H9 (cell line): ENCODE data around the gene ZNF484. TPM values are rescaled to one million over a fixed set of nuclear protein-coding genes. Genes with fewer than 3 reads are reported as not detected.

ENCODE experiments used
- DNase-seq: peaks from one replicate; pipeline ENCODE4 v3.0.0-alpha.2; 2017
- H2AFZ ChIP-seq: one replicate; pipeline ENCODE4 v1.6.1; 2013; ENCODE audit warnings: mild to moderate bottlenecking, low read length, control low read depth, moderate library complexity
- H2AK5ac ChIP-seq: 2 replicates; pipeline ENCODE4 v1.6.1; 2013; ENCODE audit warnings: low read length, control low read depth, mixed read lengths; ENCODE audit not compliant: insufficient read length
- H2BK120ac ChIP-seq: one replicate; pipeline ENCODE4 v1.6.1; 2013; ENCODE audit warnings: low read depth, mild to moderate bottlenecking, low read length, control low read depth, inconsistent platforms; ENCODE audit not compliant: poor library complexity, severe bottlenecking
- H2BK12ac ChIP-seq: 2 replicates; pipeline ENCODE4 v1.6.1; 2013; ENCODE audit warnings: low read length, control low read depth, mixed read lengths, low read depth; ENCODE audit not compliant: insufficient read length
- H2BK15ac ChIP-seq: 2 replicates; pipeline ENCODE4 v1.6.1; 2013; ENCODE audit warnings: low read depth, low read length, control low read depth
- H2BK20ac ChIP-seq: one replicate; pipeline ENCODE4 v1.6.1; 2013; ENCODE audit warnings: low read depth, mild to moderate bottlenecking, low read length, control low read depth, inconsistent platforms; ENCODE audit not compliant: poor library complexity, severe bottlenecking
- H2BK5ac ChIP-seq: 2 replicates; pipeline ENCODE4 v1.6.1; 2013; ENCODE audit warnings: low read length, control low read depth, mixed read lengths; ENCODE audit not compliant: insufficient read length
- H3K14ac ChIP-seq: 2 replicates; pipeline ENCODE4 v1.6.1; 2013; ENCODE audit warnings: low read length, control low read depth; ENCODE audit not compliant: insufficient read depth
- H3K18ac ChIP-seq: 2 replicates; pipeline ENCODE4 v1.6.1; 2013; ENCODE audit warnings: low read depth, mild to moderate bottlenecking, mixed read lengths, low read length, control low read depth; ENCODE audit not compliant: insufficient read length
- H3K23ac ChIP-seq: 2 replicates; pipeline ENCODE4 v1.6.1; 2013; ENCODE audit warnings: low read length, control low read depth, mixed read lengths, low read depth; ENCODE audit not compliant: insufficient read length
- H3K23me2 ChIP-seq: 2 replicates; pipeline ENCODE4 v1.6.1; 2013; ENCODE audit warnings: low read depth, mild to moderate bottlenecking, mixed read lengths, low read length, control low read depth; ENCODE audit not compliant: insufficient read length, poor library complexity, severe bottlenecking
- H3K27ac ChIP-seq: 2 replicates; pipeline ENCODE4 v1.5.1; 2013; ENCODE audit warnings: low read length, control low read depth, mixed read lengths, low read depth; ENCODE audit not compliant: insufficient read length
- H3K27me3 ChIP-seq: 2 replicates; pipeline ENCODE4 v1.6.1; 2013; ENCODE audit warnings: low read length, control low read depth, inconsistent platforms; ENCODE audit not compliant: insufficient read depth
- H3K4ac ChIP-seq: 2 replicates; pipeline ENCODE4 v1.6.1; 2013; ENCODE audit warnings: low read depth, mild to moderate bottlenecking, control low read depth, inconsistent platforms, low read length, moderate library complexity
- H3K4me1 ChIP-seq: 2 replicates; pipeline ENCODE4 v1.6.1; 2013; ENCODE audit warnings: low read length, control low read depth, inconsistent platforms; ENCODE audit not compliant: insufficient read depth
- H3K4me2 ChIP-seq: 2 replicates; pipeline ENCODE4 v1.6.1; 2013; ENCODE audit warnings: low read length, control low read depth, mixed read lengths; ENCODE audit not compliant: insufficient read length, insufficient read depth
- H3K56ac ChIP-seq: 2 replicates; pipeline ENCODE4 v1.6.1; 2013; ENCODE audit warnings: low read depth, mild to moderate bottlenecking, mixed read lengths, low read length, control low read depth; ENCODE audit not compliant: insufficient read length
- H3K79me1 ChIP-seq: 2 replicates; pipeline ENCODE4 v1.6.1; 2013; ENCODE audit warnings: low read depth, mild to moderate bottlenecking, moderate library complexity, low read length, control low read depth, inconsistent platforms; ENCODE audit not compliant: insufficient read depth, poor library complexity, severe bottlenecking
- H3K79me2 ChIP-seq: 2 replicates; pipeline ENCODE4 v1.6.1; 2013; ENCODE audit warnings: low read length, control low read depth, inconsistent platforms; ENCODE audit not compliant: insufficient read depth
- H3K9ac ChIP-seq: 2 replicates; pipeline ENCODE4 v1.6.1; 2013; ENCODE audit warnings: low read length, control low read depth, mixed read lengths; ENCODE audit not compliant: insufficient read length; ENCODE audit errors: extremely low read depth
- H3K9me3 ChIP-seq: one replicate; pipeline ENCODE4 v1.6.1; 2013; ENCODE audit warnings: low read depth, low read length, inconsistent platforms; ENCODE audit not compliant: control insufficient read depth
- H3T11ph ChIP-seq: one replicate; pipeline ENCODE4 v1.6.1; 2013; ENCODE audit warnings: mild to moderate bottlenecking, low read length, control low read depth, inconsistent platforms
- H4K20me1 ChIP-seq: one replicate; pipeline ENCODE4 v1.6.1; 2013; ENCODE audit not compliant: control insufficient read depth, insufficient read length, insufficient read depth
- H4K5ac ChIP-seq: 2 replicates; pipeline ENCODE4 v1.6.1; 2013; ENCODE audit warnings: low read depth, mild to moderate bottlenecking, mixed read lengths, low read length, control low read depth; ENCODE audit not compliant: insufficient read length
- H4K8ac ChIP-seq: replicated peaks from 2 replicates; pipeline ENCODE4 v1.6.1; 2013; ENCODE audit warnings: low read length, control low read depth, mixed read lengths, low read depth; ENCODE audit not compliant: insufficient read length
- H4K91ac ChIP-seq: 2 replicates; pipeline ENCODE4 v1.6.1; 2013; ENCODE audit warnings: low read depth, mild to moderate bottlenecking, moderate library complexity, mixed read lengths, low read length, control low read depth; ENCODE audit not compliant: insufficient read length
- H3K27ac Mint-ChIP-seq, 3 experiments: 2 replicates in 2 of 3; 3 replicates in 1 of 3; pipeline ENCODE4 v1.8.0; 2020 to 2021; ENCODE audit warnings: mixed read lengths in 3 of 3, mild to moderate bottlenecking in 1 of 3, moderate library complexity in 1 of 3
- H3K27me3 Mint-ChIP-seq: 2 replicates; pipeline ENCODE4 v1.8.0; 2021; ENCODE audit warnings: low read depth, mild to moderate bottlenecking, moderate library complexity, mixed read lengths
- H3K36me3 Mint-ChIP-seq, 3 experiments: 2 replicates in 2 of 3; 3 replicates in 1 of 3; pipeline ENCODE4 v1.8.0; 2020 to 2021; ENCODE audit warnings: low read depth in 3 of 3, mixed read lengths in 3 of 3; ENCODE audit not compliant: insufficient read depth in 1 of 3
- H3K4me1 Mint-ChIP-seq, 2 experiments: 2 replicates each; pipeline ENCODE4 v1.8.0; 2020; ENCODE audit warnings: mixed read lengths in 2 of 2
- H3K4me3 Mint-ChIP-seq, 2 experiments: 2 replicates in 1 of 2; 3 replicates in 1 of 2; pipeline ENCODE4 v1.8.0; 2020 to 2021; ENCODE audit warnings: mild to moderate bottlenecking in 2 of 2, mixed read lengths in 2 of 2, moderate library complexity in 1 of 2
- H3K9me3 Mint-ChIP-seq, 2 experiments: 2 replicates in 1 of 2; 3 replicates in 1 of 2; pipeline ENCODE4 v1.8.0; 2020; ENCODE audit warnings: mild to moderate bottlenecking in 2 of 2, mixed read lengths in 2 of 2, moderate library complexity in 1 of 2
- CTCF ChIP-seq: fragments of 200-600 bp; sonication (generic); conservative IDR thresholded peaks from 3 replicates; pipeline ENCODE4 v1.8.0; 2021; ENCODE audit warnings: antibody characterized with exemption, mild to moderate bottlenecking
- WGBS: extraction: QIAGEN DNeasy Blood & Tissue Kit; methylation state at CpG from one replicate; pipeline ENCODE4 v1.1.7; 2013; ENCODE audit warnings: missing lambda C conversion rate, low lambda C conversion rate, mixed read lengths; ENCODE audit not compliant: insufficient read length; ENCODE audit errors: extremely low coverage; 5-methylcytosine and 5-hydroxymethylcytosine counted together
- total RNA-seq: library from RNA; stranded (reverse); gene quantifications from 2 replicates; pipeline ENCODE4 v1.2.1, GENCODE V29; 2021

ZNF484 gene
- total RNA-seq, 1 experiment from 2014 or later: 10.2 TPM

GRCh38 chr9:92795598-92796336 lies 82.1 kb downstream of the ZNF484 start:
- H3K56ac ChIP-seq: no peak overlapping the region
- no peaks in the 10 kb centered on the region for H3K9me3 ChIP-seq
- no CpG with 5 or more reads among the region's 9 CpGs for WGBS
- H3T11ph ChIP-seq: no peak overlapping the region
- H3K9ac ChIP-seq: no peak overlapping the region
- H3K4me2 ChIP-seq: no peak overlapping the region
- H3K4ac ChIP-seq: no peak overlapping the region
- H2BK120ac ChIP-seq: no peak overlapping the region
- Mint-ChIP-seq H3K36me3 (no peaks in the 10 kb centered on the region), H3K4me3 (no peak overlapping the region), H3K27me3 (peaks cover 31% of the 10 kb centered on the region), H3K4me1 (peaks cover 10 to 17% of the 10 kb centered on the region in 2 experiments; a peak in 3 of 4 replicates), H3K9me3 (no peaks in the 10 kb centered on the region), H3K27ac (no peak overlapping the region)
- no peak for TF ChIP-seq CTCF
- H2BK20ac ChIP-seq: no peak overlapping the region
- H4K91ac ChIP-seq: no peak overlapping the region
- no peak overlapping the region for H2AK5ac ChIP-seq
- H3K27ac ChIP-seq: no peak overlapping the region
- H3K4me1 ChIP-seq: no peaks in the 10 kb centered on the region
- no peaks in the 10 kb centered on the region for H4K20me1 ChIP-seq
- no peak overlapping the region for H4K5ac ChIP-seq
- no peak overlapping the region for H4K8ac ChIP-seq
- no peak overlapping the region for H2BK15ac ChIP-seq
- no peak overlapping the region for H2AFZ ChIP-seq
- H3K18ac ChIP-seq: no peak overlapping the region
- H3K79me2 ChIP-seq: no peaks in the 10 kb centered on the region
- H2BK5ac ChIP-seq: no peak overlapping the region
- no peaks in the 10 kb centered on the region for H3K23me2 ChIP-seq
- no peaks in the 10 kb centered on the region for H3K27me3 ChIP-seq
- no peaks in the 10 kb centered on the region for H3K79me1 ChIP-seq
- no peak overlapping the region for H3K14ac ChIP-seq
- no peak for DNase-seq
- no peak overlapping the region for H3K23ac ChIP-seq
- H2BK12ac ChIP-seq: no peak overlapping the region

Other genes starting within 250 kb of the ZNF484 start
- gene IPPK, start 207.9 kb downstream of the ZNF484 start, total RNA-seq: 10.7 and 12.9 TPM in 2 replicates
- gene BICD2, start 113.2 kb downstream of the ZNF484 start, total RNA-seq: 21.2 and 22.3 TPM in 2 replicates
- gene FGD3, start 69.5 kb upstream of the ZNF484 start, total RNA-seq: 1.7 and 1.8 TPM in 2 replicates
- 7.8 and 9.0 TPM in 2 replicates for gene SUSD3, start 180.7 kb upstream of the ZNF484 start, total RNA-seq
- 21.4 and 23.6 TPM in 2 replicates for gene CARD19, start 218.2 kb upstream of the ZNF484 start, total RNA-seq